ENCODE measurements around the gene NGFR. TPM values are rescaled to one million over a fixed set of nuclear protein-coding genes. Genes with fewer than 3 reads are reported as not detected.

NGFR gene
- total RNA-seq, 6 donors from 2014 or later, result 1.3 to 2.9 (median 2.2) TPM

DNA sequence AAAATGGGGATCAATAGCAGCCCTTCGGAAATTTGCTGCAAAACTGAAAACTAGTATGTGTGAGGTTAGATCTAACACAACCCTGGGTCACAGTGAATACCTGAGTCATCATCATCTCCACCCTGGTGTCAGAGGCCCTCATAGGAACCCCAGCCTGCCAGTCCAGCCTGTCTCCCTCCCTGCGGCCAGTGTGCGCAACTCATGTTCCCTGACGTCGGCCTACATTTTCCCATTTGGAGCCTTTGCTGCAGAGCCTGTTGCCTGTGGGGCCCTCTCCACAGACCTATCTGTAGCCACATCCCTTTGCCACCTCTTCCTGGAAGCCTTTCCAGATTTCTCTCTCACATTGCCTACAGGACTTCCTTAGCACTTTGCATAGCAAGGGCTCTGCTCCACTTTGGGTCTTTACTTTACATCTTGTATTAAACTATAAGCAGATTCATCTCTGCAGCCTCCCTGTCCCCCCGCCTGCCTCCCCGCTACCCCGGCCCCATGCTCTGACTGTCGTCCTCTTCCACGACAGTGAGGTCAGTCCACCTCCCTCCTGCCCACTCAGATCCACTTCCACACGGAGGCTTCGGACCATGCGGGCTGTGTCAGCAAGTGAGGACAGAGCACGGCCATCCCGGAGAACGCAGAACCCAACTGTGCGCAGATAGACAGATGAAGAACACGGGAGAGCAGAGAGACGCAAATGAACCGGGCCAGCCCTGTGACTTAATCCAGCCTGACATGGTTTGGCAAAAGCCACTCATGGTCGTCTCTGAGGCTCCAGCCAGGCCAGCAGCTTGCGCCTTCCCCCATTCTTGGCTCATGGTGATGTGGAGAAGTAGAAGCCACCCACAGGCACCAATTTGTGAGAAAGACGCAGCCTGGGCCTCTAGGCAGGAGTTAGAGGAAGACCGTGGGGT, 31.0 kb downstream of the NGFR start:
- H3K4me3 ChIP-seq, result no peak overlapping the region
- TF ChIP-seq EP300 (IDR thresholded peaks at IDR 0.05) (no peak), POLR2A (IDR thresholded peaks at IDR 0.05) (no peak), POLR2AphosphoS5 (IDR thresholded peaks at IDR 0.05) (no peak)
- TF ChIP-seq, protein P1, sequence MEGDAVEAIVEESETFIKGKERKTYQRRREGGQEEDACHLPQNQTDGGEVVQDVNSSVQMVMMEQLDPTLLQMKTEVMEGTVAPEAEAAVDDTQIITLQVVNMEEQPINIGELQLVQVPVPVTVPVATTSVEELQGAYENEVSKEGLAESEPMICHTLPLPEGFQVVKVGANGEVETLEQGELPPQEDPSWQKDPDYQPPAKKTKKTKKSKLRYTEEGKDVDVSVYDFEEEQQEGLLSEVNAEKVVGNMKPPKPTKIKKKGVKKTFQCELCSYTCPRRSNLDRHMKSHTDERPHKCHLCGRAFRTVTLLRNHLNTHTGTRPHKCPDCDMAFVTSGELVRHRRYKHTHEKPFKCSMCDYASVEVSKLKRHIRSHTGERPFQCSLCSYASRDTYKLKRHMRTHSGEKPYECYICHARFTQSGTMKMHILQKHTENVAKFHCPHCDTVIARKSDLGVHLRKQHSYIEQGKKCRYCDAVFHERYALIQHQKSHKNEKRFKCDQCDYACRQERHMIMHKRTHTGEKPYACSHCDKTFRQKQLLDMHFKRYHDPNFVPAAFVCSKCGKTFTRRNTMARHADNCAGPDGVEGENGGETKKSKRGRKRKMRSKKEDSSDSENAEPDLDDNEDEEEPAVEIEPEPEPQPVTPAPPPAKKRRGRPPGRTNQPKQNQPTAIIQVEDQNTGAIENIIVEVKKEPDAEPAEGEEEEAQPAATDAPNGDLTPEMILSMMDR (IDR thresholded peaks at IDR 0.05), result no peak
- no peaks in the 10 kb centered on the region for H3K36me3 ChIP-seq
- 81 to 83% methylated on average over 23 to 24 of the region's 24 CpGs for WGBS, 2 donors
- H3K27ac ChIP-seq, result no peak overlapping the region
- no peaks in the 10 kb centered on the region for H3K9me3 ChIP-seq
- peak in 1 of 2 donors; percentile 62 for ATAC-seq (ENCODE audit: low FRiP score in 2 of 2)
- no peaks in the 10 kb centered on the region for H3K27me3 ChIP-seq
- DNase-seq, result no peak
- peaks cover 0 to 5% (median 4%) of the 10 kb centered on the region in 4 donors for H3K4me1 ChIP-seq

DNA sequence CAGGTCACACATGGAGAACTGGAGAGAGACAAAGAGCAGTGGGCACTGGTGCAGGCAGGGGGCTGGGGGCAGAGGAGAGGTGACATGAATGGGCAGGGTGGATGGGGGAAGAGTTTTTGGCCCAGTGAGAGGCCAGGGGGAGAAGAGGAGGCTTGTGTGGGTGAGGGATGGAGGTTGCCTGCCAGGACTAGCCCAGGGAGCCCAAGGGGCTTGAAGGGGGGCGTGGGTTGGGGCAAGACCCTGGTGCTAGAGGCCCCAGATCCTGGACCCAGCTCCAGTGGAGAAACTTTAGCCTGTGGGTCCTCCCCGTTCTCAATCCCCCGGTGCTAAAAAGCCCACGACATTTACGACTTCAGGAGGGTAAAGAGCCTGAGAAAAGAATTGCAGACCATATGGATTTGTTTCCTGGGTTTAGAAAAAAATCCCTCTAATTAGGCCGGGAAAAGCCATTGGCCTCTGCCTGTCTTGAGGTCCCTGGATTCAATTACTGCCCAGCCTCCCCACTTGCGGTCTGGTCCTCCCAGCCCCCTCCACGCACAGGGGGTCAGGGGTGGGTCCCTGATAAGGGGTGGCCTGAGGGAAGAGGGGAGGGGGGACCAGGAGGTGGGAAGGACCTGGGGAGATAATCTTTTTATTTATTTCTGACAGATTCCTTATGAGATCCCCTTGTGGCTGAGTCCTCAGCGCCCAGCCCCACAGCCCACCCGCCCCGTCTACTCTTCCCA, 33.0 kb downstream of the NGFR start:
- no peaks in the 10 kb centered on the region for H3K9me3 ChIP-seq
- H3K36me3 ChIP-seq, result no peaks in the 10 kb centered on the region
- DNase-seq (no peak), ATAC-seq (ENCODE audit: low FRiP score in 2 of 2) (no peak)
- peaks cover 0 to 5% (median 0%) of the 10 kb centered on the region in 4 donors for H3K4me1 ChIP-seq
- WGBS, 2 donors, result 64 to 74% methylated on average over 11 of the region's 11 CpGs
- no peaks in the 10 kb centered on the region for H3K27me3 ChIP-seq
- no peak overlapping the region for H3K27ac ChIP-seq
- H3K4me3 ChIP-seq, result no peak overlapping the region
- no peak for TF ChIP-seq EP300 (IDR thresholded peaks at IDR 0.05)
- TF ChIP-seq, protein P1 (IDR thresholded peaks at IDR 0.05), result no peak
- no peak for TF ChIP-seq POLR2A (IDR thresholded peaks at IDR 0.05)
- no peak for TF ChIP-seq POLR2AphosphoS5 (IDR thresholded peaks at IDR 0.05)

DNA sequence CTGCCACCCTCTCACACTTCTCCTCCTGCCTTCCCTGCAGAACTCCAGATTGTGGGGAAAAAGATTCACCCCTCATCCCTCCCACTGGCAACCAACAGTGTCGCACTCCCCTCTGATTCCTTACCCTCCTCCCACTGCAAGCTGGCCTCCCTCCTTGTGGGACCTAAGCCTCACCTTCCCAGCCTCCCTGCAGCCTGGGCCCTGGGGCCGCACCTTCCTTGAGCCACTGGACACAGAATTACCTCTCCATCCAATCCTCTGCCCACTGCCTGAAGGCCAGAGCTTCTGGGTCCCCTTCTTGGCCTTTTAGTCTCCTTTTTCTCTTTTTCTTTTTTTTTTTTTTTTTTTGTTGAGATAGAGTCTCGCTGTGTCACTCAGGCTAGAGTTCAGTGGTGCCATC, 33.9 kb downstream of the NGFR start:
- Histone ChIP-seq H3K4me1 (no peaks in the 10 kb centered on the region), H3K9me3 (no peaks in the 10 kb centered on the region), H3K4me3 (no peak overlapping the region), H3K27me3 (no peaks in the 10 kb centered on the region), H3K27ac (no peak overlapping the region), H3K36me3 (no peaks in the 10 kb centered on the region)
- 87 to 94% methylated on average over 3 of the region's 3 CpGs for WGBS, 2 donors
- DNase-seq, result no peak
- ATAC-seq (ENCODE audit: low FRiP score in 2 of 2), result no peak
- no peak for TF ChIP-seq EP300 (IDR thresholded peaks at IDR 0.05)
- TF ChIP-seq POLR2AphosphoS5 (IDR thresholded peaks at IDR 0.05), result no peak
- TF ChIP-seq POLR2A (IDR thresholded peaks at IDR 0.05), result no peak
- TF ChIP-seq, protein P1 (IDR thresholded peaks at IDR 0.05), result no peak

DNA sequence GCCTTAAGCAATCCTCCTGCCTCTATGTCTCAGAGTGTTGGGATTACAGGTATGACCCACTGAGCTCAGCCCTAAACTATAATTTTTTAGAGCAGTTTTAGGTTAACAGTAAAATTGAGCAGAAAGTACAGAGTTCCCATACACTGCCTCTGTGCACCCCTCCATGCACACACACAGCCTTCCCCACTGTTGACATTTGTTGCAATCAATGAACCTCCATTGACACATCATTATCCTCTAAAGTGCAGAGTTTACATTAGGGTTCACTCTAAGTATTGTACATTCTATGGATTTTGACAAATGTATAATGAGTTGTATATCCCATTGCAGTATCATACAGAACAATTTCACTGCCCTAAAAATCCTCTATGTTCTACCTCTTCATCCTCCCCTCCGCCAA, 35.0 kb downstream of the NGFR start:
- TF ChIP-seq, protein P1 (IDR thresholded peaks at IDR 0.05), result no peak
- TF ChIP-seq EP300 (IDR thresholded peaks at IDR 0.05) (no peak), POLR2A (IDR thresholded peaks at IDR 0.05) (no peak), POLR2AphosphoS5 (IDR thresholded peaks at IDR 0.05) (no peak)
- H3K36me3 ChIP-seq, result no peaks in the 10 kb centered on the region
- H3K27me3 ChIP-seq, result no peaks in the 10 kb centered on the region
- WGBS, 2 donors, result 95 to 100% methylated on average over 1 of the region's 1 CpG
- ATAC-seq (ENCODE audit: low FRiP score in 2 of 2) (no peak), DNase-seq (no peak)
- H3K27ac ChIP-seq, result no peak overlapping the region
- no peaks in the 10 kb centered on the region for H3K4me1 ChIP-seq
- no peaks in the 10 kb centered on the region for H3K9me3 ChIP-seq
- no peak overlapping the region for H3K4me3 ChIP-seq
